Stimulated activated CD4-positive, alpha-beta T cell treated with anti-CD3 and anti-CD28 coated beads, Interleukin-1b, Interleukin-23, amount 100 ng/mL, for 4 hours (primary cell): ENCODE measurements around the gene MAD1L1.
"Not testable (repeated sequence)": the region's sequence is repeated elsewhere in the genome, so short reads cannot be mapped to it uniquely, and the experiment has no call there.

Source experiments
- DNase-seq, 2 donors: peaks; one replicate each; pipeline ENCODE4 v3.0.0-alpha.2; 2020; ENCODE audit warnings: low read depth in 2 of 2

Gene MAD1L1

GRCh38 chr7:2003931-2004812 is 228.6 kb downstream of the MAD1L1 start:
- no peak for DNase-seq

GRCh38 chr7:2003451-2003930 is 229.3 kb downstream of the MAD1L1 start:
- DNase-seq = no peak

GRCh38 chr7:2002561-2003450 is 229.9 kb downstream of the MAD1L1 start:
- DNase-seq = no peak

DNA sequence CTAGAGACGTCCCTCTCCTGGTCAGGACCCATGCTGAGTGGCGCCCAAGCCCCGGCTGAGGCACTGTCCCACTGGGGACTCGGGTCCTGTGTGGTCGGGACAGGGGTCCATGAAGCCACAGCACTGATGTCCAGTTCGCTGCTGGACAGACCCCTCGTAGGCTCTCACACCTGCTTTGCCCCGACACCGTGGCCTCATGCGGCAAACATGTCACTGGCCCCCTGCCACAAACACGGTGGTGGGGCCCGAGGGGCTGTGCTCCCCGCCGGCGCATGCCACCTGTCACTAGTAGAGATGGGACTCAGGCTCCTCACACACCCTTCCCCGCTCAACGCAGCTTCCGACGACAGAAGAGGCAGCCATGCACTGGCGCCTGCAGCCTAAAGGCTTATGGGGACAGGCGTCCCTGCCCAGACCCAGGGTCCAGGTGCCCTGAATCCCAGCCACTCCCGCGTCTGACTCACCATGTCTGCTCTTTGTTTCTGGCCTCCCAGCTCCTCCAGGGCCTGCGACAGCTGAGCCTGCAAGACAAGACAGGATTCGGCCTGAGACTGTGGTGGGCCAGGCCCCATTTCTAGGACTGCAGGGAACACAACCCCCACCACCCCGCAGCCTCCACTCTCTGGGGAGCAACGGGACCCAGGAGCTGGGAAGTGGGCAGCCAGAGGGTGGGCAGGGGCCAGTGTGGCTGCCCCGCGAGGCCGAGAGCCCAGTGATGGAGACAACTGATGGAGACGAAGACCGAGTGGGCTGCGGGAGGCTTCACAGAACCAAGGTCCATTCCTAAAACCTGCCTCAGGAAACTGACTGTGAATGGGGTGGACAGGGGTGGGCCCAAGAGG is 230.9 kb downstream of the MAD1L1 start:
- DNase-seq = no peak

- no peak for DNase-seq
Observed at GRCh38 chr7:2000746-2001321, 231.9 kb downstream of the MAD1L1 start.

GRCh38 chr7:2000153-2000687 is 232.5 kb downstream of the MAD1L1 start:
- no peak for DNase-seq

DNA sequence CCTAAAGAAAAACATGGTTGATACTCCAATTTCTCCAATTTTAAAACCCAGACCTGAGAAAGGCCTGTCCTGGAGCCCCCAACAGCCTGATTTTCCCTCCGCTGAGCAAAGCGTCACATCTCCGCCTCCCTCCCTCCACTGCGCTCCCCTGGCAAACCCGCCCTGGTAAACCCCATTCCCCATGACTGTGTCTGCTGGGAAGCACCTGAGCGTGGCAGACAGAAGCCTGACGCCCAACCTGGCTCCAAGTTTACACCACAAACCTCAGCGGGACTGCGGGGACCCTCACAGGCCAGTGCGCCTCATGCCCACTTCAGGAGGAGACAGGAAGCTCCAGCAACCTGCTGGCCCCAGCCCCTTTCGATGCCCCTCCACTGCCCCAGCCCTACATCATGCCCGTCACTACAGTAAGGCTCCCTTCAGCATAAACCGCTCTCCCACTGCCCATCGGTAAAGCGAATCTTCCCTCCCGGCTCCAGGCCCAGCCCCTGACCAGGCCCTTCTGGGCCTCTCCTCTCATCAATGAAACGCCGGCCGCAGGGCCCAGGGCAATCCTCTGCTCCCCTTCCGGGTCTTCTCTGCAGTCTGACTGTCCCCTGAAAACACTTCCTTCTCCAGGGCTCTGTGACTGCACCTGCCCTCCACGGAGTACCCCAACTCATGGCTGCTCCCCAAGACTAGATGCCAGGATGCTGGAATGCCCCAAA is 233.3 kb downstream of the MAD1L1 start:
- no peak for DNase-seq

DNA sequence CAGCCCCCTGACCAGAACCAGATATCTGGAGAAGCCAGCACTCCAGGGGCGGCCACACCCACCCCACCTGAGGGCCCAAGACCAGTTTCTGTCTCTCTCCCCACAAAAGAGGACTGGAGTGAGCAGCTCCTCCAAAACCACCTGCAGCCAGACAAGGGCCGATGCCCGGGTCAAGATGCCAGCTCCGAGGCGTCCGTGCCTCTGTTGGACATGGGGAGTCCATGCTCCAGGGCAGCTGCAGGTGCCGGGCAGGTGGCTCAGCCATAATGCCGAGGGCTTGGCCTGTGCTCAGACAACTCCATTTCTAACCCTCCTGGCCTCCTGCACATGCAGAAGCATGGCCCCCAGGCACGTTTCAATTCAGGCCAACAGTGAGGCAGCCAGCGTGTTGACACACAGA is 234.6 kb downstream of the MAD1L1 start:
- DNase-seq = no peak

DNA sequence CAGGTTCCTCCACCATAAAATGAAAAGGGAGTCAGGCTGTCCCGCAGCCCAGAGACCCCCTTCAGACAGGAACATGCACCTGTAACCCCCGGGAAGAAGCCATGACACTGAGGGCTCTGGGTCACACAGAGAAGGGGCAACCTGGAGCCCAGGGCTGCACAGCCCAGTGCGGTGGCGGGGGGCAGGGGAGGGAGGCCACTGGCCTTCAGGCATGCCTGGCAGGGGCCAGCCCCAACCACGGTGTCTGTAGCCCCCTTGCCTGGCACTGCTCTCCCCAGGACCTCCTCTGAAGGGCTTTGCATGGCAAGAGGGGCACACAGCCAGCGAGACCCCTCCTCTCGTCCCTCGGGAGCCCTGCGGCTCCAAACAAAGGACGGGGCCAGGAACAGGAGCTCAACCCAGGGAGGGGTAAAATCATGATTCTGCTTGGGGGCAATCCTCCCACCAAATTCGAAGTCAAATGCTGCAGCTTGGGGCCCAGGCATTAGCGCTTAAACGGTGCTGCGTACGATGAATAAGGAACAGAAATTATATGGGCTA is 235.1 kb downstream of the MAD1L1 start:
- no peak for DNase-seq

- DNase-seq = no peak
Observed at GRCh38 chr7:1996816-1997215, 235.9 kb downstream of the MAD1L1 start.

DNA sequence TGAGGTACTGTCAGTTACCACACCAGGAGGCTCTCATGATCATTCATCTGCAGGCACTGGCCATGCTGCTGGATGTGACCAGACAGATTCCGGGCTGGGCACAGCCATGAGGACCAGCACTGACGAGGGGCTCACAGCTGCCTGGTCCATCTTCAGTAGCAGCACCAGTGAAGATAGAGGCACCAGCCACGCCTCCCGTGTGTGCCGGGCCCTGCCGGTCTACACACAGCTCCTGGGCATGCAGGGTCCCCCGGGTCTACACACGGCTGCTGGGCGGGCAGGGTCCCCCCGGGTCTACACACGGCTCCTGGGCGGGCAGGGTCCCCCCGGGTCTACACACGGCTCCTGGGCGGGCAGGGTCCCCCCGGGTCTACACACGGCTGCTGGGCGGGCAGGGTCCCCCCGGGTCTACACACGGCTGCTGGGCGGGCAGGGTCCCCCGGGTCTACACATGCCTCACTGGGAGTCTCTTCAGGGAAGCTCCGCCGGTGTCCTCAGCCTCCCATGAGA is 236.8 kb downstream of the MAD1L1 start:
- not testable (repeated sequence) for DNase-seq

DNA sequence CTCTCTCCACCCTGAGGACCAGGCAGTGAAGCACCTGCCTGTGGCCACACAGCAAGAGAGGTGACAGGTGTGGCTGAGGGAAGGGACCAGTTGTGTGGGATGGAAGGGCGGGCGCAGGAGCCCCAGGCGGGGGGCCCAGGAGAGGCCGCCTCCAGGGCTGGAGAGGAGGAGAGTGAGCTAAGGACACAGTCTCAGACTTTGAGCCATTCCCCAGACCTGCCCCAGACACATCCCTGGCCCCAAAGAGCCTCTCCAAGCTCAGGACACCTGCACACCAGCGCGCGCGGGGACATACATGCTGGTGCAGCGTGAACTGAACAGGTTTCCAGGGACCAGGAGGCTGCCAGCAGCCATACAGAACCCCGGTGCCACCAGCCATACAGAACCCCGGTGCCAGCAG is 237.3 kb downstream of the MAD1L1 start:
- no peak for DNase-seq

GRCh38 chr7:1994931-1995330 is 237.8 kb downstream of the MAD1L1 start:
- no peak for DNase-seq

GRCh38 chr7:1993776-1994740 is 238.7 kb downstream of the MAD1L1 start:
- no peak for DNase-seq

DNA sequence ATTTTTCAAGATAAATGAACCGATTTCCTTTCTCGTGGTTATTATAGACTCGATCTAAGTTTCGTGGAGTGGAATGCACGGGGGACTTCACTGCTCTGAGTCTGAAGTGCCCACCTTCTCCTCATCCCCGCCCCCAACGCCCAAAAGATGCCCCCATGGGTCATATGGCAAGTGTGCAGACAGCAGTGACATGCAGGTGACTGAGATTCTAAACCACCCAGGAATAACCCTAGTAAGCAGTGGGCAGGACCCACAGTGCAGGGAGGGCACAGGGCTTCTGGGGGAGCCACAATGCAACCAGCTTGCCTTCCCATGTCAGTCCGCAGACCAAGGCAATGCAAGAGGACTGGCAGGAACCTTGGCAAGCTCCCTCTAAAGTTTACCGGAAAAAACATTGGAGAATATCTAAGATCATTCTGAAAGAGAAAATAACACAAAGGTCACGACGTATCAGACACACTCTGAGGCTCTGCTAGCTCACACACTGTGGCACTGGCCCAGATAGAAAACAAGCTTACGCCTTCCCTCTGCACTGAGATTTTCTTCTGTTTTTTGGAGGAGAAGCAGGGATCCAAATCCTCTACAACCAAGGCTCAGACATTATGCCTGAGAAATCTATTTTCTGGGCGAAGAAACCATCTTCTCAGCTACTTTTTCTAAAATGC is 239.6 kb downstream of the MAD1L1 start:
- no peak for DNase-seq

GRCh38 chr7:1992554-1992953 is 240.2 kb downstream of the MAD1L1 start:
- no peak for DNase-seq

DNA sequence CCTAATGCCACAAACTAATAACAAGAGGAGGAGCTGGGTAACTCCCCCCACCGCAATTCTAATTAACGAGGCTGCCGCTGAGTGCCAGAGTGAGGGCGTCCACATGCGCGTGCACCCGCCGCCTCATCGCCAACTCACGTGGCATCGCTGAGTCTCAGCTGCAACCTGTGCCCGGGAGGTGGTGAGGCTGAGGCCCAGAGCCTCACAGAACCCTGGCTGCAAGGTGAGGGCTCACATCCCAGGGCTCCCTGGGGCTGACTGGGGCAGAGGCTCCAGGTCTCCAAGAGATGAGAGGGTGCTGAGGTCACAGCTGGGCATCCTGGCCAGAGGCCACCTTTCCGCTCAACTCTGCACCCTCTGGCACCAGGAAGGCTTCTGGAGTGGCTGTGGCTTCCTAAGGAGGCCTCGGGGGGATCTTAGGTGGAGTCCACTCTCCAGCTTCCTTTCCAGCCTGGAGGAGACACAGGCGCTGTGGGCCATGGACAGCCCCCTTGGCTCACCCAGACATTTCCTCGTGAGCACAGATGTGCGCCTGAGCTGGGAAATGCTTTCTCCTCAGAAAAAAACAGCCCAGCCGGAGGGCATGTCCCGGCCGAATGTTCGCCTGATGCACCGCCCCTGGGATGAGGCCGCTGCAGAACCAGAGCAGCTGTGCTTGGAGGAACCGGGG is 242.6 kb downstream of the MAD1L1 start:
- no peak for DNase-seq
